CD4-positive, alpha-beta T cell treated with Interleukin-6 for 4 hours (primary cell): ENCODE results near the gene TIMP4.

Source experiments
- DNase-seq: peaks from one replicate; pipeline ENCODE4 v3.0.0-alpha.2; 2020; ENCODE audit warnings: mixed read lengths

TIMP4 gene

DNA sequence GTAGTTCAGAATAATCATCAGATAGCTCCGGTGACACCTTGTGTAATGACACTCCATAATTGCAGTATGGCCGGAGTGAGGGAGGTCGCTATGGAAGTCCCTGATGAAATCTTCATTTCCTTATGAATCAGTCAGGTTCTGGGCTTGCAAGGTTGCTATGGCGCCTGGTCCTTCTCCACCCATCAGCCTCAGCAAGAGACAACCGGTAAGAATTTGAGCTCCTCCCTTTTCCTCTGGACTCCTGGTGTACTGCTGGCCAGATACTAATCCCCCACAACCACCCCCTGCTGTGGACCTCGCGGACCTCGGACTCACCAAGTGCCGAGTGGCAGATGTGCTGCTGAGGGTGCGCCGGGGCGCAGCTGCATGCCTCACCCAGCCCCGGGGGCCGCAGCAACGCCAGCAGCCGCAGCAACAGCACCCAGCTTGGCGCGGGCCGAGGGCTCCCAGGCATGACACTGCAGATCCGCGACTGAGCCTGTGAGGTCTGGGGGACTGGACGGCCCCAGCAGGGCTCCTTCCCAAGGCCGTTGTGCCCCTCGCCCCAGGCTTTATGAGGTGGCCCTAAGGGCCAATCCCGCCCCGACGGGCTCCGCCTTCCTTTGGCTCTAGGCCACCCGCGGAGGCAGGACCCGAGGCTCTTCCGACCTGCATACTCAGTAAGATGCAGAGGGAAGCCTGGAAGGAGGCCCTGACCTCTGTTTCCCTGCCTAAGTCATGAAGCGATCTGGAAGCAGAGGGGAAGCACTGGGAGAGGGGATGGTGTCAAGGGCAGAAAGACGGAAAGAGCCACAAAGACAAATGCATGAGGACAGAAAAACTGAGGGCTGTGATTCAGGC lies at the start of gene TIMP4:
Gene TIMP4, minus strand, starts transcription at position 526 of the 840 bp plus-strand sequence. Its CDS starts 72 bp downstream, at position 454.
- no peak for DNase-seq

GRCh38 chr3:12205171-12205570 lies 46.5 kb upstream of the TIMP4 start:
- no peak for DNase-seq

DNA sequence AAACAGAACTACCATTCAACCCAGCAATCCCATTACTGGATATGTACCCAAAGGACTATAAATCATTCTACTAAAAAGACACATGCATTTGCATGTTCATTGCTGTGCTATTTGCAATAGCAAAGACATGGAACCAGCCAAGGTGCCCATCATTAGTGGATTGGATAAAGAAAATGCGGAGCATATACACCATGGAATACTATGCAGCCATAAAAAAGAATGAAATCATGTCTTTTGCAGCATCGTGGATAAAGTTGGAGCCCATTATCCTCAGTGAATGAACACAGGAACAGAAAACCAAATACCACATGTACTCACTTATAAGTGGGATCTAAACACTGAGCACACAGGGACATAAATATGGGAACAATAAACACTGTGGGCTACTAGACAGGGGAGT lies 43.1 kb upstream of the TIMP4 start:
- DNase-seq = no peak

- no peak for DNase-seq
These were observed 39.6 kb upstream of the TIMP4 start for GRCh38 chr3:12198301-12198700.

GRCh38 chr3:12197475-12197874 lies 38.8 kb upstream of the TIMP4 start:
- no peak for DNase-seq

- no peak for DNase-seq
These were observed 38.0 kb upstream of the TIMP4 start for GRCh38 chr3:12196684-12197083.

GRCh38 chr3:12195231-12195630 lies 36.5 kb upstream of the TIMP4 start:
- no peak for DNase-seq

DNA sequence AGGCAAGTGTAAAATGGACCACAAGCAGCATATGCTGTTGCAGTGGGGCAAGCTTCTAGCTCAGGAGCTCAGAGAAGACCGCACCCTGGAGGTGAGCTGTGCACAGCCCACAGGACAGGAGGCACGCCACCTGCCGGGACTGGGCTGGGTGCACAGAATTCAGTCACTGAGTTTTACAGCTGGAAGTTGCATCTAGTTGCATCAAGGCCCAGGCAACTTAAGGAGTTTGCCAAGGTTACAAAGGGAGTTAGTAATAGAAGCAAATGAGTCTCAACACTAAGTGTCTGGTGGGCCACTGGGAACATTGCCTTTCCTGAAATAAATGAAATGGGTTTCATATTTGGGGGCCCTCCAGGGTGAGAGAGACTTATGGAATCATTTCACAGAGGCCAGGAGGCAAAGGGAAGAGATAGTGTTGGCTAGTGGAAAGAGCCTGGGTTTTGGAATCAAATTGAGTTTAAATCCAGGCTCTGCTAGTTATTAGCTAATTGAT lies 36.0 kb upstream of the TIMP4 start:
- no peak for DNase-seq

GRCh38 chr3:12194209-12194608 lies 35.5 kb upstream of the TIMP4 start:
- DNase-seq = no peak

DNA sequence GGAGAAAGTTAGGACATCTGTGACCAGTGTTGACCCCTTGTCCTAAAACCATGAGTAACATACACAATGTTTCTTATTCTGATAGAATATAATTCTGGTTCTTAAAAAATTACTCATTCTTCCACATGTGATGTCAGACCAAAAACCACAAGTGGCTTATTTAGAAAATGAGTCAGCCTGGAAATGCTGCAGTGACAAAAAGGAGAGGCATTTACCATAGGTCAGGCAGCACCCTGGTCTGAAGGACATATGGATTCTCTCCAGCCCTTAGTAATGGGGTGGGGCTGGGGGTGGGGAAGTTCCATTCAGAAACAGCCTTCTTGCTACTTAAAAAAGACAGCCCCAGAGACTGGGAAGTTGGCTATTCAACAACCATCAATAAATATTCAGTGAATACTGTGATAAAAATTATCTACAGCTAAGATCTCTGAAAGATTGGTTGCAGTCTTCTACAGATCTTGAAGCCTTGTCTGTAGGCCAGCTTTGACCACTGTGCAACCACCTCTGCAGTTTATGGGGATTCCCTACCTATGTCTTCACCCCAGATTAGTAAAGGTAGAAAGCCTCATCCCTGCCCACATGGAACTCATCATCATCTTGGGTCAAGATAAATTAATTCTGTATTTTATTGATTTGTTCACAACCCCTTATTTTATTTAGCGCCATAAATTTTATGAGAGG lies 34.9 kb upstream of the TIMP4 start:
- no peak for DNase-seq

DNA sequence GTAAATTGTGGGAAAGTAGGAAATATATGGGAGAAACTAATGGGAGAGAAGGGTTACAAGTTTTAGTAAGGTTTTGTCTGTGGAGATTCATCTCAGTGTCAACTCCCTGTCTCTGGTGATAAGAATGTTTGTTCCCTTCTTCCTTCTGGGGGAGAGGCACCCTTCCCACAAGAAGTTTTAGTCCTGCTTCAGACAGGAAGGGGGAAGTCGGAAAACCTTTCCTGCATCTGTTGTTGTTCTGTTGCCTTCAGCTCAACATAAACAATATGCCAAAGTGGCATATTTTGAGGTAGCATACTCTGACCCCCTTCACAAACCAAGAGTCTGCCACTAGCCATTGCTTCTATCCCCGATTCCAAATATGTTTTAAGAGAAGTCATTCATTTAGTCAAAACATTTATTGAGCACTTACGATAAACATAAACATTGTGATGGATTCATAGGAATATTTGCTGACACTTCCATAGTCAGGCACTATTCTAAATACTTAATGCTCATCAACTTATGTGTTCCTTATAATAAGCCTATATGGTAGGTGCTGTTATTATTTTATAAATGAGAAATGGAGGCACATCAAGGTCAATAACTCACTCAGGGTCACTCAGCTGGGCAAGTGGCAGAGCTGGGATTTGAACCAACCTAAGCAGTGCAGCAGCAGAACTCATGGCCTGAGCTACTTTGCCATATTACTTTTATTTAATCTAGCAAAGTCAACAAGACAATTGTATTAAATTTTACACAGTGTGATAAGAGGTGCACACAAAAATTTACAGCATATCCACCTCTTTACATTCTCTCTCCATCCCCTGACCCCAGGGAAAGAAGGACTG lies 34.2 kb upstream of the TIMP4 start:
- DNase-seq = no peak

DNA sequence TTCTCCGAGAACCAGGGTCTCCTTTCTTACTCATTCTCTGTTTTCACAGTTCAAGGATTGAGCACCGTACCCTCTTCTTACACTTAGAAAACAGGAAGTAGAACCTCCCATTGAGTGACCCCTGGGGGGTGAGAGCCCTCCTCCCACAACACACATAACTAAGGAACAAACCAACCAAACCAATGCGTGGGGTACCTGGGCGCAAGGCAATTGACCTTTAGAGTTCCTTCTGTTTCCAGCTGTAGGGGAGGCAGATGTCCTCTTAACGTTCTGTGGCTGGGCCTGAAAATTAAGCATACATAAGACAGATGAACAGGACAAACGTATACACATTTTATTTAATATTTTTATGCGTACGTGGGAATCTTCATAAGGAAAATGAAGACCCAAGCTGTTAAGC lies 33.5 kb upstream of the TIMP4 start:
- no peak for DNase-seq

- DNase-seq = no peak
These were observed 32.8 kb upstream of the TIMP4 start for GRCh38 chr3:12191559-12191958.

GRCh38 chr3:12190832-12191231 lies 32.1 kb upstream of the TIMP4 start:
- no peak for DNase-seq

- DNase-seq = no peak
These were observed 31.6 kb upstream of the TIMP4 start for GRCh38 chr3:12190221-12190807.

DNA sequence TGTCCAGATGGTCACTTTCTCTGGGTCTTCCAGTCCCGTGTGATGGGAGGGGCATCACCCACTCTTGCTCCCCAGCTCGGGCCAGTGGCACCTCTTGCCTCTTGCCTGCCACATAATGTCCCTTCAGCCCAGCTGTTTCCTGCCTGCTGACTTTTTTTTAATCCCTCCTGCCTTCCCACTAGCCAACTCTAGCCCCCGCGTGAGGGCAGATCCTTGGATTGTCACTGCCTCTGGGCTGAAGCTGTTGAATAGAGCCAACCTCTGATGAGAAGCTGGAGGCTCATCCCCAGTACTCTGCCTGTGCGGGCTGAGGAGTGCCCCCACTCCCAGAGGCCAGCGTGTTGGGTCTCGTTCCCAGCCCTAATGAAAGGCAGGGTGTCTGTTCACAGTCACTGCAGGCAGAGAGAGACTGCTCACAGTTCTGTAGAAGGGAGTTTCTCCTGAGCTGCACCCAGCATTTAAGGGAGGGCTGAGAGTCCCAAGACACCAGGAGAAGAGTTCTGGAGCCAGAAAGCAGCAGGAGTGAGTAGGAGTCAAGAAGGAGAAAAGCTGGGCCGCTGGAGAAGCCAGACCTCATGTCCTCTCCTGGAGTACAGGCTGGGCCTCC lies 30.1 kb upstream of the TIMP4 start:
- no peak for DNase-seq

DNA sequence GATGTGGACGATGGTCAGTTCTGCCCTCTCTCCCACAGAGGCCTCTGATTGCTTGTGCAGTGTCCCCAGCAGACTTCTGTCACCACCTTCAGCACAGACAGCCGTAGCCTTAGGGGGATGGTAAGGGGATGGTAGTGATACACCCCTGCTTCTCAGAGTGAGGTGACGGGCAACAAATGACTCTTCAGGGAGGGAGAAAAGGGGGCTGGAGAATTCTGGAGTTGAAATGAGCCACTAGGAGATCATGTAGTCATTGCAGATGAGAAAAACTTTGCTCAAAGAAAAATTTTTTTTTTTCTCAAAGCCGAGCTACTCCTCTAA lies 29.6 kb upstream of the TIMP4 start:
- DNase-seq = no peak

GRCh38 chr3:12187448-12188327 lies 29.0 kb upstream of the TIMP4 start:
- DNase-seq = no peak

DNA sequence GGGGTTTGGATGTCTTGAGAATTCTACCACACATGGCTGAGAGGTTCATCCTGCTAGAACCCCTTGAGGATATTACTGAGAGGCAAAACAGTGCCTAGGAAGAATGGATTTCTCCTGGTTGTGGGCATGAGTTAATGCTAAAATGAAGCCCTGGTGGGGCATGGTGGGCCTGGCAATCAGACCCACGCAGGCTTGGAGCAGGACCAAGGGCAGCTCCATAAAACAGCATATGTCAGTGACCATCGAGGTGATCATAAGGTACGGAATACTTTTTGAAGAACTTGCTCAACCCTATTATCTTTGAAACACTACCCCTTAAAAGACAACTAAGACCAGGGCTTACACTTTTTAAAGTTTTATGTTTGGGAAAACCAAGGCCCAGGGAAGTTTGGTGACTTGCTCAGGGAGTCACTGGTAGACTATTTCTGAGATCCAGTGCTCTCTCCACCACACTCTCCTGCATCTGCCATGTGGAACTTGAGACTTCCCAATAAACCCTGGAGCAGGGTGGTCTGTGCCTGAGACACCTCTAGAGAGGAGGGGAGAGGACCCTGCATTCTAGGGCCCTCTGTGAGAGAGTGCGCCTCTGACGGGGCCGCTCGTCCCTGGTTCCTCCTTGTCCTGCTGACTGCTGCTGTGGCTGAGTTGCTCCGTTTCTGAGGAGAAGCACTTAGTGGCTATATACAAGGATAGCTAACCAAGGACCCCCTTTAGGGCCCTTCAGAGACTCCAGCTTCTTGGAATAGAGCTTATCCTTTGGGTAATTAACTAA lies 28.0 kb upstream of the TIMP4 start:
- DNase-seq = no peak

GRCh38 chr3:12186046-12186445 lies 27.3 kb upstream of the TIMP4 start:
- DNase-seq = no peak
